K562 (cell line): Measurements from ENCODE around the gene GFOD1. TPM values are rescaled to one million over a fixed set of nuclear protein-coding genes. Genes with fewer than 3 reads are reported as not detected.
A peak's percentile ranks its signal among the peaks of the same experiment; 100 is the strongest.

Experiments used
- FOXK2 ChIP-seq, 2 experiments: fragments of 450-650 bp; IDR thresholded peaks in 1 of 2; conservative IDR thresholded peaks in 1 of 2; 2 replicates each; pipeline ENCODE4 v1.6.1; 2016; ENCODE audit warnings: low read depth in 2 of 2, mild to moderate bottlenecking in 1 of 2
- KAT7 ChIP-seq: sonication (generic); formaldehyde crosslinking; IDR thresholded peaks from 2 replicates; pipeline ENCODE4 v1.8.0; 2022; ENCODE audit warnings: missing genetic modification reagents, mild to moderate bottlenecking, borderline replicate concordance
- MITF ChIP-seq: IDR thresholded peaks from 2 replicates; pipeline ENCODE4 v1.6.1; 2014; ENCODE audit warnings: antibody characterized with exemption
- RBM14 ChIP-seq: fragments of 200-400 bp; formaldehyde crosslinking; IDR thresholded peaks from 2 replicates; pipeline ENCODE4 v1.6.1; 2018; ENCODE audit warnings: low read depth, mild to moderate bottlenecking, low read length, moderate library complexity, borderline replicate concordance; ENCODE audit not compliant: insufficient read depth
- RBM15 ChIP-seq: fragments of 200-400 bp; formaldehyde crosslinking; IDR thresholded peaks from 2 replicates; pipeline ENCODE4 v1.6.1; 2018; ENCODE audit warnings: mild to moderate bottlenecking, low read length, moderate library complexity; ENCODE audit not compliant: insufficient read depth
- TAF15 ChIP-seq: fragments of 200-400 bp; formaldehyde crosslinking; IDR thresholded peaks from 2 replicates; pipeline ENCODE4 v1.6.1; 2017; ENCODE audit warnings: mild to moderate bottlenecking, low read depth, low read length, moderate library complexity
- ZNF318 ChIP-seq, 2 experiments: fragments of 450-650 bp; IDR thresholded peaks; 2 replicates each; pipeline ENCODE4 v1.6.1; 2016; ENCODE audit warnings: mild to moderate bottlenecking in 2 of 2, borderline replicate concordance in 1 of 2, low read depth in 1 of 2, moderate library complexity in 1 of 2
- ZNF699 ChIP-seq: fragments of 250-450 bp; sonication (Bioruptor Pico); IDR thresholded peaks from 2 replicates; pipeline ENCODE4 v1.8.0; 2021; ENCODE audit warnings: mild to moderate bottlenecking, moderate library complexity; ENCODE audit not compliant: insufficient replicate concordance
- polyA plus RNA-seq, 8 experiments: library from polyadenylated mRNA; depleted of rRNA in 4 of 8; stranded (reverse) in 5 of 8; unstranded in 3 of 8; fragments of >200 nt; fragmentation: Nextera tagmentation in 2 of 8; fragmentation: Illumina TruSeq in 1 of 8; extraction: Ambion mirVana in 2 of 8; extraction: Trizol in 1 of 8; gene quantifications; 2 replicates each; pipeline versions ENCODE4 v1.2.1 to v1.2.3, GENCODE V29; 2011 to 2014; ENCODE audit warnings: inconsistent platforms in 1 of 8, missing spikeins in 1 of 8
- total RNA-seq, 7 experiments: library from RNA; depleted of rRNA in 6 of 7; stranded (reverse); fragments of >200 nt in 6 of 7; fragmentation: Illumina TruSeq in 2 of 7; extraction: Trizol in 2 of 7; gene quantifications; 2 replicates each; pipeline versions ENCODE4 v1.2.1 to v1.2.3, GENCODE V29; 2011 to 2021; ENCODE audit warnings: low replicate concordance in 1 of 7
- TF ChIP-seq, protein P1 (sequence below): sonication (generic); formaldehyde crosslinking; IDR thresholded peaks from 2 replicates; pipeline ENCODE4 v1.8.1; 2022; ENCODE audit warnings: missing genetic modification reagents
- TF ChIP-seq, protein P2 (sequence below): sonication (generic); formaldehyde crosslinking; IDR thresholded peaks from 2 replicates; pipeline ENCODE4 v1.8.0; 2022; ENCODE audit warnings: missing genetic modification reagents, mild to moderate bottlenecking, borderline replicate concordance

The GFOD1 gene
- total and polyA plus RNA-seq, 9 of the 15 experiments (the other 6 are each of a cell fraction or from before 2014, with no cell fraction given): 3.8 to 12.0 (median 8.2) TPM

DNA sequence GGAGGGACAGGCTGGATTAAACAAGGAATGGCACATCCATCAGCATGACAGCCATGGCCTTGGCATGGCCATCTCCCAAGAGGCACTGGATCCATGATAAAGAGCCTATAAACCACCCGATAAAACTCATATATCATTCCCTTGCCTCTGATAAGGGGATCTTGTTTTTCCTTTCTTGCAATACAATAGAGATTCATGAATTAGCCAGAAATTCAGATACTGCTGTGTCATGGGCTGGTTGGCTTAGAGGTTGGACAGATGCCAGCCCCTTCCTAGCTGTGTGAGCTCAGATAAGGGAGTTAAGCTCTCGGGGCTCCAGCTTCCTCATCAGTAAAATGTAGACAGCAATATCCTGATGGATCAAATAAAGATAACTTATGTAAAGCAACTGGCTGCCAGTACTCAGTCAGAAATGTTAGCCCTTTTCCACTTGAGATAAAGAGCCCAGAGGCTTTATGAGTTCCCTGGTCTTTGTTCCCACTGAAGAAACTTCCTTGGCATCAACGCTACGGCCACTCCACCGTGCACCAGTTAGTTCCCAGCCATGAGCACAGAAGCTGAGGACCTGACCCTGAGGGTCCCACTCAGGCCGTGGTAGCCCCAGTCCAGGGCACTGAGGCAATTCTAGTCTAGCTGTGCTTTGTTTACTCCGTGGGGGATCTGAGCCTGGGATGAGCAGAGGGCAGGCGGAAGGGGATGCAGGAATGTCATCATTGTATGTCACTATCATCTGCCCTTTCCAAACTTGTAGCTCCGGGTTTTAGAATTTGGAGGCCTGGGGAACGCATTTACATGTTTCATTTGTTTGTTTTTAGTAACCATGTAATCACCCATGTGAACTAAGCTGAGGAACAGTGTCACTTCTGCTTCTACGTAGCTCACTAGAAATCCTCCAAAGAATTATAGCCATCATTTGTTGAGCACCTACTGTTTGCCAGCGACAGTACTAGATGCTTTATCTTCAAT, 91.8 kb downstream of the GFOD1 start (continued):
- TF ChIP-seq ZNF318 (IDR thresholded peaks at IDR 0.05; ENCODE audit: borderline replicate concordance in 1 of 2, low read depth in 1 of 2) (peak in 1 of 2 experiments; percentile 48; a peak in 1 of 4 replicates), RBM14 (no peak), KAT7 (CRISPR knock-in tag) (peak; percentile 61; the same call in 1 of the 2 replicates), RBM15 (no peak), TAF15 (no peak), ZNF699 (CRISPR knock-in tag) (no peak), FOXK2 (conservative IDR thresholded peaks at IDR 0.05 in 1 of 2, IDR thresholded peaks at IDR 0.05 in 1 of 2; ENCODE audit: low read depth in 2 of 2) (no peak), MITF (peak; percentile 28; the same call in 1 of the 2 replicates)
- TF ChIP-seq, protein P1, sequence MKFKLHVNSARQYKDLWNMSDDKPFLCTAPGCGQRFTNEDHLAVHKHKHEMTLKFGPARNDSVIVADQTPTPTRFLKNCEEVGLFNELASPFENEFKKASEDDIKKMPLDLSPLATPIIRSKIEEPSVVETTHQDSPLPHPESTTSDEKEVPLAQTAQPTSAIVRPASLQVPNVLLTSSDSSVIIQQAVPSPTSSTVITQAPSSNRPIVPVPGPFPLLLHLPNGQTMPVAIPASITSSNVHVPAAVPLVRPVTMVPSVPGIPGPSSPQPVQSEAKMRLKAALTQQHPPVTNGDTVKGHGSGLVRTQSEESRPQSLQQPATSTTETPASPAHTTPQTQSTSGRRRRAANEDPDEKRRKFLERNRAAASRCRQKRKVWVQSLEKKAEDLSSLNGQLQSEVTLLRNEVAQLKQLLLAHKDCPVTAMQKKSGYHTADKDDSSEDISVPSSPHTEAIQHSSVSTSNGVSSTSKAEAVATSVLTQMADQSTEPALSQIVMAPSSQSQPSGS (CRISPR knock-in tag): no peak
- TF ChIP-seq, protein P2, sequence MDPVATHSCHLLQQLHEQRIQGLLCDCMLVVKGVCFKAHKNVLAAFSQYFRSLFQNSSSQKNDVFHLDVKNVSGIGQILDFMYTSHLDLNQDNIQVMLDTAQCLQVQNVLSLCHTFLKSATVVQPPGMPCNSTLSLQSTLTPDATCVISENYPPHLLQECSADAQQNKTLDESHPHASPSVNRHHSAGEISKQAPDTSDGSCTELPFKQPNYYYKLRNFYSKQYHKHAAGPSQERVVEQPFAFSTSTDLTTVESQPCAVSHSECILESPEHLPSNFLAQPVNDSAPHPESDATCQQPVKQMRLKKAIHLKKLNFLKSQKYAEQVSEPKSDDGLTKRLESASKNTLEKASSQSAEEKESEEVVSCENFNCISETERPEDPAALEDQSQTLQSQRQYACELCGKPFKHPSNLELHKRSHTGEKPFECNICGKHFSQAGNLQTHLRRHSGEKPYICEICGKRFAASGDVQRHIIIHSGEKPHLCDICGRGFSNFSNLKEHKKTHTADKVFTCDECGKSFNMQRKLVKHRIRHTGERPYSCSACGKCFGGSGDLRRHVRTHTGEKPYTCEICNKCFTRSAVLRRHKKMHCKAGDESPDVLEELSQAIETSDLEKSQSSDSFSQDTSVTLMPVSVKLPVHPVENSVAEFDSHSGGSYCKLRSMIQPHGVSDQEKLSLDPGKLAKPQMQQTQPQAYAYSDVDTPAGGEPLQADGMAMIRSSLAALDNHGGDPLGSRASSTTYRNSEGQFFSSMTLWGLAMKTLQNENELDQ (CRISPR knock-in tag): 0 out of 2 replicates have a peak, but pooled peaks have one; percentile 44
